Lower lobe of right lung (tissue), 2 donors: ENCODE results near the gene GLRX. TPM values are rescaled to one million over a fixed set of nuclear protein-coding genes. Genes with fewer than 3 reads are reported as not detected.

Experiments
- ATAC-seq, 2 donors: fragments of 200-7000 bp; cut with Tn5 transposase; one replicate each; pipeline ENCODE4 v1.9.1; 2020 to 2022; ENCODE audit warnings: mild to moderate bottlenecking in 2 of 2, moderate library complexity in 2 of 2
- DNase-seq: peaks from one replicate; pipeline ENCODE4 v3.0.0-alpha.2; 2020
- H3K27ac ChIP-seq: fragments of 200-600 bp; one replicate; pipeline ENCODE4 v1.8.0; 2022
- H3K27me3 ChIP-seq: fragments of 200-600 bp; one replicate; pipeline ENCODE4 v1.8.0; 2022; ENCODE audit warnings: low read depth
- H3K36me3 ChIP-seq: fragments of 200-600 bp; one replicate; pipeline ENCODE4 v1.8.0; 2022; ENCODE audit warnings: mild to moderate bottlenecking
- H3K4me1 ChIP-seq: fragments of 200-600 bp; one replicate; pipeline ENCODE4 v1.8.0; 2022
- H3K4me3 ChIP-seq: fragments of 200-600 bp; one replicate; pipeline ENCODE4 v1.8.0; 2022; ENCODE audit warnings: mild to moderate bottlenecking
- H3K9me3 ChIP-seq: fragments of 200-600 bp; one replicate; pipeline ENCODE4 v1.8.0; 2022
- intact Hi-C: fragments of 100-400 bp; cut with DNase I; formaldehyde crosslinking; loops from one replicate; pipeline ENCODE4 v1.11.0; 2022
- total RNA-seq: library from RNA; stranded (reverse); fragmentation: NEBNext Ultra II Directional; extraction: Animal tissue kit (Norgen Biotek cat#: 25700); gene quantifications from one replicate; pipeline ENCODE4 v1.2.1, GENCODE V29; 2021
- TF ChIP-seq, protein P1 (sequence below): fragments of 200-600 bp; IDR thresholded peaks from one replicate; pipeline ENCODE4 v1.8.0; 2022; ENCODE audit warnings: antibody characterized with exemption, mild to moderate bottlenecking
- donor health status: DM: no; HTN: yes; CAD: no; lungs with severe emphysema.

Gene GLRX
- total RNA-seq, 1 donor from 2014 or later, result 115 TPM

DNA sequence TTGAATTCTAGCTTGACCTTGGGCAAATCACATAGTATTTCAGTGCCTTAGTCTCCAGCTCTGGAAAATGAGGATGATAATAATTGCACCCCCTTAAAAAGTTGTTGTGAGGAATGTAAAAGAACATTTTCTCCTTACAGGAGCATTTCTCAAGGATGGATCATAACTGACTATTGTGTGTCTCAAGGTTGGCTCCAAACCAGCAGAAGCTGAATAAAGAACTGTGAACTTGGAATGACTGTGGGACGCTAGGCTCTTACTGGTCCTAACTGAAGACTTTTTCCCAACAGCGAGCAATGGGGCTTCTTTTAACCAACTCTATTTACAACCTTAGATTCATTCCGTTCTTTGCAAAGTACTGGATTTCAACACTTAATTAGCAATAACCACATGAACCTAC is 26.2 kb upstream of the GLRX start:
- H3K4me1 ChIP-seq, result peaks cover 22% of the 10 kb centered on the region

GRCh38 chr5:95847261-95847592 is 24.7 kb upstream of the GLRX start:
- Histone ChIP-seq H3K27me3 (no peaks in the 10 kb centered on the region), H3K36me3 (no peaks in the 10 kb centered on the region), H3K9me3 (no peaks in the 10 kb centered on the region), H3K27ac (no peak overlapping the region), H3K4me3 (no peak overlapping the region), H3K4me1 (peaks cover 36% of the 10 kb centered on the region)
- TF ChIP-seq, protein P1, sequence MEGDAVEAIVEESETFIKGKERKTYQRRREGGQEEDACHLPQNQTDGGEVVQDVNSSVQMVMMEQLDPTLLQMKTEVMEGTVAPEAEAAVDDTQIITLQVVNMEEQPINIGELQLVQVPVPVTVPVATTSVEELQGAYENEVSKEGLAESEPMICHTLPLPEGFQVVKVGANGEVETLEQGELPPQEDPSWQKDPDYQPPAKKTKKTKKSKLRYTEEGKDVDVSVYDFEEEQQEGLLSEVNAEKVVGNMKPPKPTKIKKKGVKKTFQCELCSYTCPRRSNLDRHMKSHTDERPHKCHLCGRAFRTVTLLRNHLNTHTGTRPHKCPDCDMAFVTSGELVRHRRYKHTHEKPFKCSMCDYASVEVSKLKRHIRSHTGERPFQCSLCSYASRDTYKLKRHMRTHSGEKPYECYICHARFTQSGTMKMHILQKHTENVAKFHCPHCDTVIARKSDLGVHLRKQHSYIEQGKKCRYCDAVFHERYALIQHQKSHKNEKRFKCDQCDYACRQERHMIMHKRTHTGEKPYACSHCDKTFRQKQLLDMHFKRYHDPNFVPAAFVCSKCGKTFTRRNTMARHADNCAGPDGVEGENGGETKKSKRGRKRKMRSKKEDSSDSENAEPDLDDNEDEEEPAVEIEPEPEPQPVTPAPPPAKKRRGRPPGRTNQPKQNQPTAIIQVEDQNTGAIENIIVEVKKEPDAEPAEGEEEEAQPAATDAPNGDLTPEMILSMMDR, result peak; percentile 4
- no peak for DNase-seq
- intact Hi-C loops, result loop anchor here (5.0 to 10.0 kb wide), 2 partner anchors 65 to 202 kb away; partner anchors contain the start of gene RFESD
- no peak for ATAC-seq

More for the DNA sequence above, 26.2 kb upstream of the GLRX start:
- TF ChIP-seq, protein P1, result no peak
- no peaks in the 10 kb centered on the region for H3K27me3 ChIP-seq
- DNase-seq (no peak), ATAC-seq (no peak)
- H3K4me3 ChIP-seq, result no peak overlapping the region
- no peak overlapping the region for H3K27ac ChIP-seq
- H3K36me3 ChIP-seq, result no peaks in the 10 kb centered on the region
- H3K9me3 ChIP-seq, result no peaks in the 10 kb centered on the region
- intact Hi-C loops, result loop anchor here (5.0 to 10.0 kb wide), 2 partner anchors 66 to 204 kb away; partner anchors contain the start of gene RFESD

DNA sequence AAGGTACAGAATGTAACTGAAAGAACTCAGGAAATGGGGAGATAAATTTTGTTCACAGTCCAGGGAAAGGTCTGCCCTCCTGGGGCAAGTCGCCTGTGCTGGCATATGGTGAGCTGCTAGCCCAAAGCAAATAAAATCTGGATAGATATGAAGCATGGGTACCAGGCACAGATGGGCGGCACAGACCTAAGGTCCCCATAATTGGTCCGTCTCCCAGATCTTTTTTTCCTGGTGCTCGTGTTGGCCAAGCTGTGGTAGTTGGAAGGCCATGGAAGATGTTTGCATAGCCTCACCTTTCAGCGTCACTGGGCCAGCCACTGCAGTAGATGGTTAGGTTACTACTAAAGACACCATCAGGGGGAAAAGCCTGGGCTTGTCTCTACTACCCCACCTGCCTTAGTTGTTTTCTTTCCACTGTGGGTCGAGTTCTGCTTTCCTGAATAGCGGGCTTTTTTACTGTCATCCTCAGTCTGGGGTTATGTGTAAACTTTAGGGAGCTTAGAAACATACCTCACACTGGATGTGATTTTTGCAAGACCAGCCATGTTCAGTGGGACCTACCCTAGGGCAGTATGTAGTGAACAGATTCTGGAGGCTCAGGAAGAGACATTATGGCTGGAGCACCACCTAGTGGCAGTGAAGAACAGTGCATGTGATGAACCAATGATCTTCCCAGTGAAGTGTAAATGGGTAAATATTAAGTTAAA is 24.2 kb upstream of the GLRX start:
- H3K36me3 ChIP-seq, result no peaks in the 10 kb centered on the region
- DNase-seq (no peak), ATAC-seq (peak; percentile 65 to 80)
- H3K4me1 ChIP-seq, result peaks cover 42% of the 10 kb centered on the region
- H3K27ac ChIP-seq, result no peak overlapping the region
- TF ChIP-seq, protein P1, result peak; percentile 94
- H3K9me3 ChIP-seq, result no peaks in the 10 kb centered on the region
- no peaks in the 10 kb centered on the region for H3K27me3 ChIP-seq
- intact Hi-C loops, result loop anchor here (5.0 to 10.0 kb wide), 2 partner anchors 64 to 202 kb away; partner anchors contain the start of gene RFESD
- H3K4me3 ChIP-seq, result no peak overlapping the region

GRCh38 chr5:95845391-95845790 is 22.9 kb upstream of the GLRX start:
- H3K27ac ChIP-seq, result no peak overlapping the region
- no peak overlapping the region for H3K4me3 ChIP-seq
- H3K4me1 ChIP-seq, result peaks cover 43% of the 10 kb centered on the region
- intact Hi-C loops, result loop anchor here (5.0 to 10.0 kb wide), 2 partner anchors 63 to 201 kb away; partner anchors contain the start of gene RFESD
- H3K27me3 ChIP-seq, result no peaks in the 10 kb centered on the region
- TF ChIP-seq, protein P1, result no peak
- no peaks in the 10 kb centered on the region for H3K36me3 ChIP-seq
- DNase-seq (no peak), ATAC-seq (no peak)
- H3K9me3 ChIP-seq, result no peaks in the 10 kb centered on the region

- H3K36me3 ChIP-seq, result no peaks in the 10 kb centered on the region
- intact Hi-C loops, result loop anchor here (10.0 kb wide), 1 partner anchor 199 kb away; the partner anchor contains the start of gene RFESD
- H3K4me3 ChIP-seq, result no peak overlapping the region
- H3K4me1 ChIP-seq, result peaks cover 38% of the 10 kb centered on the region
- DNase-seq (peak; percentile 62), ATAC-seq (peak; percentile 34 to 64)
- no peaks in the 10 kb centered on the region for H3K9me3 ChIP-seq
- no peaks in the 10 kb centered on the region for H3K27me3 ChIP-seq
- TF ChIP-seq, protein P1, result no peak
- H3K27ac ChIP-seq, result peak overlapping the region; percentile 61
These were observed 21.3 kb upstream of the GLRX start for GRCh38 chr5:95843733-95844223.
